ENCODE data around the gene FCN3.
"Not testable (repeated sequence)": the region's sequence is repeated elsewhere in the genome, so short reads cannot be mapped to it uniquely, and the experiment has no call there.

FCN3 gene

DNA sequence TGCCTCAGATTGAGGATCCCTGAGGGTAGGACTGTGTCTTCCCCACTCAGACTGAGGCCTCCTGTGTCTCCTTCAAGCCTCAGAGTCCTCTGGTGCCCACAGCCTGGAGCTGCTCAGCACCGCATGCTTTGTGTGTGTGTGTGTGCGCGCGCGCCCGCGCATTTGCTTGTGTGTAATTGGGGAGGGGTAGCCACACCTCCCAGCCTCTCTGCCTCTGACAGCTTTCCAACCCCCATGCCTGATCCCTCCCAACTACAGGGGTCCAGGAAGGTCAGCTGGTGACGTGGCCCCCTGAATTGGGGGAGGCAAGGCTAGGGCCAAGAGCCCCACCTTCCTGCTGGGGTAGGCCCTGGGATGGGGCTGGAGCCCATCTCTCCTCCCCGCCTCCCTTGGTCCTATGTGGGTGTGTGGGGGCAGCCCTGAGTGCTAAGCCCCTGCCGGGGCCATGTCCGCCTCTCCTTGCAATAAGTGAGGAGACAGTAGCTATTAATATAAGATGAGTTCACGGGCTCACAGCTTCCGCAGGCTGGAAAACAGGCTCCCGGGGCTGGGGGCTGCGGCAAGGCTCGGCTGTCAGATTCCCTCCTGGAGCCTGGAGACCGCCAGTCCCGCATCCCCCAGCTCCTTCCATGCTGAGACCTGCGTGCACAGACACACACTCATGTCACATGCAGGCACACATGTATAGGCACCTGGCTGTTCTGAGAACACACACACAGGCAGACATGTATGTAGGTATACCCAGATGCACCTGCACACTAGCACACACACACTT is 24.8 kb upstream of the FCN3 start:
- DNase-seq (no peak), ATAC-seq (no peak)

GRCh38 chr1:27398405-27399149 is 24.0 kb upstream of the FCN3 start:
- ATAC-seq (no peak), DNase-seq (no peak)

DNA sequence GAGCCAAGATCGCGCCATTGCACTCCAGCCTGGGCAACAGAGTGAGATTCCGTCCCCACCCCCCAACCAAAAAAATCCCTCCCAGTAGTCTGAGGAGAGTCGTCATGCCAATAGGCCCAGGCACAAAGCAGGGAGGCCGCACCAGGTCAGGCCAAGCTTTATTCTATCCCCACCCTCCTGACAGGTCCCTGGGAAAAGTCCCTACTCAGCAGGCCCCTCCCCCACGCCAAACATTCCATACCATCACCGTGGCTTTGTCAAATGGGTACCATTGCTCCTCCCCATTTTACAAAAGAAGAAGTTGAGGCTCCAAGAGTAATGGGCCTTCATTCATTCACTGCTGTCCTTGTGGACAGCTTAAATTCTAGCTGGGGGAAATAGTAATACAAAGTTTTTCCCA is 23.1 kb upstream of the FCN3 start:
- DNase-seq = no peak
- ATAC-seq = no peak

- ATAC-seq = no peak
- DNase-seq = no peak
These were observed 22.5 kb upstream of the FCN3 start for GRCh38 chr1:27397110-27397509.

DNA sequence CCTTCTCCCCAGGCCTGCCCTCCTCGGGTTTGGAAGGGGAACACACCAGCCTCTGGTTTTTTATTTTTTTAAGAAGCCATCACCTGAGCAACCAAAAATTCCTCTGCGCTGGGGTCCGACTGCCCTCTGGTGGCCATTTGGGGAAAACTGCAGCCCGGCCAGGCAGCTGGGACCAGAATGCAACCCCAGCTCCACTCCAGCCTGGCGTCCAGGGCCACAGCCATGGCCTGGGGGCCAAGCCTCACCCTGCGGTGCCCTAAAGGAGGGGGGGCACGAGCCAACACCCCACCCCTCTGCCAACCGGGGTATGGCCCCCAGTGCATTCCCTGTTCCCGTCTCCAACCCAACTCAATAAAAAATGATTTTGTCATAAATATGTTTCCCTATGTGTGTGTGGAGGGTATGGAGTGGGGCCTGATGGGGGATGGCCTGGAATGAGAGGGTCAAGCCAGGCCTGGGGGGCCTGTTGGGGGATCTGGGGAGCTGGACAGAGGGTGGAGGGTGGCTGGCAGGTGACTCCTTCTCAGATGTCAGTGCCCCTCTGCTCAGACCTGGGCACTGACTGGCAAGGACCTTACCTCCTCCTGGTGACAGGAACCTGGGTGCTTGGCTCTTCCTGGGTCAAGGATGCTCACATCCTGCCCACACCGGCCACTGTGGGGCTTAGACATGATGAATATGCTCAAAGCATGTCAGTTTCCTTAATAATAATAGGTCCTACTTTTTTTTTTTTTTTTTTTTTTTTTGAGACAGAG is 21.0 kb upstream of the FCN3 start:
- DNase-seq = peak; percentile 81
- ATAC-seq = peak; percentile 4

- no peak for DNase-seq
- no peak for ATAC-seq
These were observed 20.3 kb upstream of the FCN3 start for GRCh38 chr1:27394925-27395324.

- DNase-seq (no peak), ATAC-seq (no peak)
These were observed 19.6 kb upstream of the FCN3 start for GRCh38 chr1:27394282-27394658.

GRCh38 chr1:27393641-27394281 is 19.1 kb upstream of the FCN3 start:
- DNase-seq (no peak), ATAC-seq (no peak)

DNA sequence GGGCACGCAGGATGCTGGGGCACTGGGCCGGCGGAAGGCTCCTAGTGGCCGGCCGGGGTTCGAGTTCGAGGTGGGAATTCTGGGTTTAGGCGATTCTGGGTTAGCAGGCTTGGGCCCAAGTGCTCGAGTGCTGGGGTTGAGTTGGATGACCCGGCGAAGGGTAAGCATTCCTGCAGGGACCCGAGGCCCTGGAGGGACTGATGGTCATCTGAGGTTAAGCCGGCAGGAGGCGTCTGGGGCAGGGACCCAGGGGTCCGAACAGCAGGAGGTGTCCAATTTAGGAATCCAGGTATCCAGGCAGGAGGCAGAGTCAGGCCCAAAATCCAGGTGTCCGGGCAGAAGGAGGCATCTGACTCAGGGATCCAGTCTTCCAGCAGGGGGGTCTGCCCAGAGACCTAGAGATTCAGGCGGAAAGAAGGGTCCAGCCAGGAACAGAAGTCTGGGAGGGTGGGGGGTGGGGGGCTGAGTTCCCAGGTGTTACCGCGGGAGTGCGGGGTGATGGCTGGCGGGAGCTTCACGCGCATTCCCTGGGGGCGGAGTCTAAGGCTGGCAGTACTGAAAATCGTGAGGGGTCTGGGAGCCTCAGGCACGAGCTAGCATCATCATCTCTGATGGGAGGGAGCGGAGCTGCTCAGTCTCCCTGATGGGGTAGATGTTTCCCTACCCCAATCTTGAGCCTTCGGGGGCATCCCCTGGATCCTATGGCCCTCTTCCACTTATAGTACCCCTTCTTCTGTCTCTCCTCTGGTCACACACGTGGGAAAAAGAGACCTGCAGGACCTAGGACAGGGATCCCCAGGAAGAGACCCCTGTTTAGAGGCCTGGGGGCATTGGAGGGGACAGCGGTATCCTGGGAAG is 18.4 kb upstream of the FCN3 start:
- no peak for ATAC-seq
- no peak for DNase-seq

DNA sequence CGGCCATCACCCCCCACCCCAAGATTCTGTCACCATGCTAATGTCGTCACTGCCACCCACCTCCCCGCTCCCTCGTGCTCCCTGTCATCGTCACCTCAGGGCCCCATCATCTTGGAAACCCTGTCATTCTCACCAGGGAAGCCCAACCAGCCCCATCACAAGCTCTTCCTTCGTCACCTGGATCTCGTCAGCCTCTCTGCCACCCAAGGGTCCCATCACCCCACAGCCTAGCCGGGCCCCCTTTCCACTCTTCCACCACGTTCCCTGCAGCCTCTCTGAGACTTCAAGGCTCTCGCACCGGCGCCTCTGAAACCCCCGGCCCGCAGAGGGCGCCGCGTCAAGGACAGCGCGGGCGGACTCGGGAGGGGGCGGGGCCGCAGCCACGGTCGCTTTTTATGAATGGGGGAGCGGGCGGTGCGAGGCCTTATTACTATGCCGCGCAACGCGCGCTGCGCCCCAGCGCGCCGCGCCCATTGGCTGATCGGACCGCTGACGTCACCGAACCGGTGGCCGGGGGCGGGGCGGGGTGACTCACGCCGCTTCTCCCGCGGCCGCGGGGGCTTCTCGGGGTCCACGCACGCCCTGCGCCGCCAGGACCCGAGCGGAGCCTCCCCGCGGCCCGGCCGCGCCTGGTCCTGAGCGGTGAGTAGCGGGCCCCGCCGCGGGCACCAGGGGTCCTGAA is 17.6 kb upstream of the FCN3 start, which contains the start of gene GPR3:
Gene GPR3 (plus strand): TSS at position 527 of the 682 bp plus-strand sequence. CDS start 1,177 bp downstream, outside the sequence.
- DNase-seq (peak; percentile 96), ATAC-seq (peak; percentile 94)

DNA sequence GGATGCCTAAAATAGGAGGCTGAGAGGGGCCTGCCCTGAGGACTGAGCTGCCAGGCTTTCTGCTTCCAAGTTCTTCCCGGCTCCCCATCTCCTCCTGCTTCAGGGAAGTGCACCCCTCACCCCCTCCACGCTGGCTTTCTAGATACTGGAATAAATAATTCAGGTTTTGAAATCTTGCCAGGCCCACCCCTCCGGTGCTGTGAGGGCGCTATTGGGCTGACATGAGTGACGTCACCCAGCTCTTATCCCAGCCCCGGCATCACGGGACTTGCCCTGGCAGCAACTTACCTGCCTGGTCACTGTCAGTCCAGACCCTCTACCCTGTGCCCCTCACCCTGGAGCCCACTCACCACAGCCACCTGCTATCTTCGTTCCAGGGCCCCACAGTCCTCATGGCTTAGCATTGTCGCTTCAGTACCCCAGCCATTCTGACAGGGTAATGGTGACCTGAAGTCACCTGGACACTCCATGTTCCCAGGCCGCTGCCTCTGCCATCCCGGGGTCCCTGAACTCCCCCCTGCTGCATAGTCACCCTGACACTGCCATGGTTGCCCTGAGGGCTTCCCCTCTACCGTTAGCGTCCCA is 17.0 kb upstream of the FCN3 start:
- DNase-seq (peak; percentile 52), ATAC-seq (no peak)

GRCh38 chr1:27388337-27389005 is 13.8 kb upstream of the FCN3 start:
- ATAC-seq (no peak), DNase-seq (peak; percentile 84)

DNA sequence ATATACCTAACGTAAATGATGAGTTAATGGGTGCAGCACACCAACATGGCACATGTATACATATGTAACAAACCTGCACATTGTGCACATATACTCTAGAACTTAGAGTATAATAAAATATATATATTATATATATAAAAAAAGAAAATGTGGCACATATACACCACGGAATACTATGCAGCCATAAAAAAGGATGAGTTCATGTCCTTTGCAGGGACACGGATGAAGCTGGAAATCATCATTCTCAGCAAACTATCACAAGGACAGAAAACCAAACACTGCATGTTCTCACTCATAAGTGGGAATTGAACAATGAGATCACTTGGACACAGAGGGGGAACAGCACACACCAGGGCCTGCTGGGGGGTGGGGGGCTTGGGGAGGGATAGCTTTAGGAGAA is 10.2 kb upstream of the FCN3 start:
- DNase-seq, ATAC-seq: not testable (repeated sequence)

GRCh38 chr1:27383661-27384060 is 9.0 kb upstream of the FCN3 start:
- ATAC-seq (no peak), DNase-seq (no peak)

DNA sequence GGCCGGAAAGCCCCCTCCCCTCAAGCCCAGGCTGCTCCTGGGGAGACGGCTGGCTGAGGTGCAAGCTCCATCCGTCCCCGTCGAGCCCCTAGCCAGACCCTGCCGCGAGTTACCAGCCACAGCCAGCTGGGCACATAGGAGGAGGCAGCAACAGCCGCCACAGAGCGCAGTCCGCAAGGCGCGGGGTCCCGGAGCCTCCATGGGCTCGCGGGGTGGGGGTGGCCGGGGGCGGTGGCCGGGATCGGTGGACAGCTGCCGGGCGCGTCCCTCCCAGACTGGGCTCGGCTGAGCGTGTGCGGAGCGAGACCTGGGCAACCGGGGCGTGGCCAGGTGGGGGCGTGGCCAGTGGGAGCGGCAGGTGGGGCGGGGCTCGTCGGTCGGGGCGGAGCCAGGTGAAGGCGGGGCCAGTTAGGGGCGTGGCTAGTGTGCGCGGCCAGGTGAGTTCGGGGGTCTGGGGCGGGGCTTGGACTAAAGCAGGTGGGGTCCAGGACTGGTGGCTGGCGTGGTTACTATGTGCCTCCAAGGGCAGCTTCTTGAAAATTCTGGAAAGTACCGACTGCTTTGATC is 8.5 kb upstream of the FCN3 start, which contains the start of gene CD164L2:
Gene CD164L2 (minus strand): TSS at position 295 of the 567 bp plus-strand sequence. CDS start 94 bp downstream, at position 201.
- ATAC-seq (no peak), DNase-seq (peak; percentile 67)

- no peak for ATAC-seq
- no peak for DNase-seq
These were observed 7.5 kb upstream of the FCN3 start for GRCh38 chr1:27381969-27382762.

GRCh38 chr1:27380766-27381733 is 6.4 kb upstream of the FCN3 start:
- peak; percentile 16 for ATAC-seq
- DNase-seq = no peak
